SU-DHL-6 (cell line): Measurements from ENCODE around the gene RGS3.

Experiments used
- H2AFZ ChIP-seq: fragments of 200-600 bp; sonication (generic); 2 replicates; pipeline ENCODE4 v1.6.1; 2014; ENCODE audit warnings: low read depth, mild to moderate bottlenecking, moderate library complexity, mixed read lengths, antibody characterized with exemption, low read length; ENCODE audit not compliant: severe bottlenecking
- H3F3A ChIP-seq: fragments of 200-600 bp; shearing (Covaris generic); 2 replicates; pipeline ENCODE4 v1.6.0; 2016; ENCODE audit warnings: antibody characterized with exemption, mild to moderate bottlenecking; ENCODE audit not compliant: insufficient read depth
- H3K27ac ChIP-seq: fragments of 200-600 bp; sonication (generic); 2 replicates; pipeline ENCODE4 v1.5.1; 2016; ENCODE audit warnings: low read depth, mild to moderate bottlenecking, low read length, moderate library complexity, mixed read lengths
- H3K27me3 ChIP-seq: fragments of 200-600 bp; sonication (generic), shearing (Covaris generic); 2 replicates; pipeline ENCODE4 v1.6.0; 2014; ENCODE audit warnings: mild to moderate bottlenecking, low read length
- H3K36me3 ChIP-seq: fragments of 200-600 bp; sonication (generic); 2 replicates; pipeline ENCODE4 v1.6.1; 2014; ENCODE audit warnings: mild to moderate bottlenecking, low read length, mixed read lengths
- H3K4me2 ChIP-seq: fragments of 300-600, 200-600 bp; shearing (Covaris generic), sonication (generic); 2 replicates; pipeline ENCODE4 v1.6.0; 2014; ENCODE audit warnings: low read length, low read depth, mild to moderate bottlenecking; ENCODE audit not compliant: poor library complexity, severe bottlenecking
- H3K4me3 ChIP-seq: fragments of 200-600 bp; sonication (generic); 2 replicates; pipeline ENCODE4 v1.5.1; 2014; ENCODE audit warnings: antibody characterized with exemption, low read length, mild to moderate bottlenecking, mixed read lengths; ENCODE audit not compliant: insufficient read depth, poor library complexity, severe bottlenecking
- H3K79me2 ChIP-seq: fragments of 200-600 bp; sonication (generic); 2 replicates; pipeline ENCODE4 v1.6.1; 2014; ENCODE audit warnings: mild to moderate bottlenecking, low read length, moderate library complexity; ENCODE audit not compliant: insufficient read depth
- H3K9ac ChIP-seq: fragments of 200-600 bp; sonication (generic); 2 replicates; pipeline ENCODE4 v1.7.0; 2014; ENCODE audit warnings: mild to moderate bottlenecking, low read length
- H3K9me2 ChIP-seq: fragments of 200-600 bp; sonication (generic); replicated peaks from 2 replicates; pipeline ENCODE4 v1.6.1; 2014; ENCODE audit warnings: low read length; ENCODE audit not compliant: insufficient read depth
- H3K9me3 ChIP-seq: fragments of 200-600 bp; sonication (generic); 2 replicates; pipeline ENCODE4 v1.6.1; 2014; ENCODE audit warnings: low read length, mixed read lengths; ENCODE audit not compliant: insufficient read depth
- H4K20me1 ChIP-seq: fragments of 200-600 bp; sonication (generic); 2 replicates; pipeline ENCODE4 v1.6.1; 2014; ENCODE audit warnings: low read depth, mild to moderate bottlenecking, antibody characterized with exemption, low read length, moderate library complexity, mixed read lengths
- CTCF ChIP-seq: fragments of 200-600 bp; sonication (generic); IDR thresholded peaks from one replicate; pipeline ENCODE4 v1.5.1; 2017; ENCODE audit warnings: antibody characterized with exemption, mild to moderate bottlenecking, low read length, moderate library complexity; ENCODE audit not compliant: insufficient read depth, poor library complexity, severe bottlenecking
- EZH2phosphoT487 ChIP-seq: fragments of 200-600 bp; sonication (generic), shearing (Covaris generic); conservative IDR thresholded peaks from 2 replicates; pipeline ENCODE4 v1.6.1; 2018; ENCODE audit warnings: mild to moderate bottlenecking, antibody characterized with exemption, low read length, moderate library complexity, mixed read lengths

Gene RGS3

GRCh38 chr9:113538701-113539430 is 75.3 kb downstream of the RGS3 start:
- Histone ChIP-seq H3K9me3 (no peaks in the 10 kb centered on the region), H2AFZ (no peak overlapping the region), H3K9ac (no peak overlapping the region), H3K27me3 (no peaks in the 10 kb centered on the region), H3F3A (no peaks in the 10 kb centered on the region), H3K4me2 (no peak overlapping the region), H3K4me3 (no peak overlapping the region), H3K36me3 (no peaks in the 10 kb centered on the region), H3K9me2 (no peaks in the 10 kb centered on the region), H3K79me2 (no peaks in the 10 kb centered on the region), H4K20me1 (no peaks in the 10 kb centered on the region), H3K27ac (no peak overlapping the region)
- TF ChIP-seq EZH2phosphoT487, result no peak
- TF ChIP-seq CTCF, result no peak

GRCh38 chr9:113540466-113540865 is 76.9 kb downstream of the RGS3 start:
- no peak overlapping the region for H3K4me2 ChIP-seq
- no peaks in the 10 kb centered on the region for H3K9me2 ChIP-seq
- no peak overlapping the region for H2AFZ ChIP-seq
- TF ChIP-seq EZH2phosphoT487 (no peak), CTCF (no peak)
- no peaks in the 10 kb centered on the region for H4K20me1 ChIP-seq
- H3K9ac ChIP-seq, result no peak overlapping the region
- H3K36me3 ChIP-seq, result no peaks in the 10 kb centered on the region
- no peak overlapping the region for H3K4me3 ChIP-seq
- H3K27me3 ChIP-seq, result no peaks in the 10 kb centered on the region
- no peaks in the 10 kb centered on the region for H3K9me3 ChIP-seq
- H3K27ac ChIP-seq, result no peak overlapping the region
- H3K79me2 ChIP-seq, result no peaks in the 10 kb centered on the region
- no peaks in the 10 kb centered on the region for H3F3A ChIP-seq

GRCh38 chr9:113541019-113541900 is 77.7 kb downstream of the RGS3 start:
- no peaks in the 10 kb centered on the region for H3K9me3 ChIP-seq
- no peaks in the 10 kb centered on the region for H3K79me2 ChIP-seq
- no peak overlapping the region for H3K4me2 ChIP-seq
- no peaks in the 10 kb centered on the region for H4K20me1 ChIP-seq
- no peaks in the 10 kb centered on the region for H3K36me3 ChIP-seq
- H3K9me2 ChIP-seq, result no peaks in the 10 kb centered on the region
- no peak overlapping the region for H3K27ac ChIP-seq
- no peak overlapping the region for H2AFZ ChIP-seq
- no peak for TF ChIP-seq EZH2phosphoT487
- TF ChIP-seq CTCF, result no peak
- H3K4me3 ChIP-seq, result no peak overlapping the region
- H3K27me3 ChIP-seq, result no peaks in the 10 kb centered on the region
- H3K9ac ChIP-seq, result no peak overlapping the region
- H3F3A ChIP-seq, result no peaks in the 10 kb centered on the region
